ENCODE results near the gene PFDN5.

PFDN5 gene

GRCh38 chr12:53265783-53266182, 29.6 kb upstream of the PFDN5 start:
- Histone ChIP-seq H3K9me3 (ENCODE audit: control insufficient read depth in 1 of 2, low read length in 2 of 2) (no peaks in the 10 kb centered on the region), H3K27me3 (ENCODE audit: control insufficient read depth in 1 of 2, insufficient read depth in 2 of 2, low read length in 2 of 2) (no peaks in the 10 kb centered on the region), H3K36me3 (ENCODE audit: control insufficient read depth in 1 of 2, insufficient read depth in 2 of 2, low read length in 2 of 2) (no peaks in the 10 kb centered on the region), H3K27ac (ENCODE audit: low read depth, low read length) (no peak overlapping the region), H3K4me1 (ENCODE audit: control insufficient read depth in 1 of 2, insufficient read depth in 2 of 2, low read length in 2 of 2) (peaks cover 6 to 8% of the 10 kb centered on the region in 2 donors), H3K4me3 (ENCODE audit: low read depth in 1 of 2, low read length in 2 of 2) (no peak overlapping the region), H3K9ac (ENCODE audit: low read depth in 1 of 2, low read length in 2 of 2) (no peak overlapping the region)

DNA sequence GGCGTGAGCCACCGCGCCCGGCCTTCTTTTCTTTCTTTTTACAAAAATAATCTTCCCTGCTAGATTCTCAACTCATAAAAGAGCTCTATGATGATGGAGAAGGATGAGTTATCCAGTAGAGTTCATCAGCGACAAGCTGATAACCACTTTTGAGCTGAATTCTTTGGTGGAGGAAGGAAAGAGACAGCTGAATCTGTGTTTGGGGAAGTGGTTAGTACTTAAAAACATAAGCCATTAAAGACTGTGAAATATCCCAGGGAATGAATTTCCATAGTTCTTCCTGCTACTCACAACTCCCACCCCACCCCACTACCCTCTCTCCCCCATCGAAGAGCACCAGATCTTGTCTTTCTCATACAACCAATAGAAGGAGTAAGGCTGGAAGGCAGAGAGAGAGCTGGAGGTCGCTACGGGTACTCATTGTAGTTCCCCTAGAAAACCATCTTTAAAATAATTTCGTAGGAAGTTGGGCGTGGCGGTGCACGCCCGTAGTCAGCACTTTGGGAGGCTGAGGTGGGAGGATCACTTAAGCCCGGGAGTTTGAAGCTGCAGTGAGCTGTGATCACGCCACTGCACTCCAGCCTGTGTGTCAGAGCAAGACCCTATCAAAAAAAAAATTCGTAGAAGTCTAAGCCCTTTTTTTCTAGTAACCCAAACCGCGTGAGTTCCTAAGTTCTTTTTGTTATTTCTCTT, 27.9 kb upstream of the PFDN5 start:
- peak overlapping the region; percentile 37 to 77 for H3K9ac ChIP-seq (ENCODE audit: low read depth in 1 of 2, low read length in 2 of 2)
- H3K36me3 ChIP-seq (ENCODE audit: control insufficient read depth in 1 of 2, insufficient read depth in 2 of 2, low read length in 2 of 2) = no peaks in the 10 kb centered on the region
- H3K27me3 ChIP-seq (ENCODE audit: control insufficient read depth in 1 of 2, insufficient read depth in 2 of 2, low read length in 2 of 2) = no peaks in the 10 kb centered on the region
- peak overlapping the region; percentile 76 to 85 for H3K4me3 ChIP-seq (ENCODE audit: low read depth in 1 of 2, low read length in 2 of 2)
- no peak overlapping the region for H3K27ac ChIP-seq (ENCODE audit: low read depth, low read length)
- peaks cover 6 to 8% of the 10 kb centered on the region in 2 donors for H3K4me1 ChIP-seq (ENCODE audit: control insufficient read depth in 1 of 2, insufficient read depth in 2 of 2, low read length in 2 of 2)
- H3K9me3 ChIP-seq (ENCODE audit: control insufficient read depth in 1 of 2, low read length in 2 of 2) = no peaks in the 10 kb centered on the region

DNA sequence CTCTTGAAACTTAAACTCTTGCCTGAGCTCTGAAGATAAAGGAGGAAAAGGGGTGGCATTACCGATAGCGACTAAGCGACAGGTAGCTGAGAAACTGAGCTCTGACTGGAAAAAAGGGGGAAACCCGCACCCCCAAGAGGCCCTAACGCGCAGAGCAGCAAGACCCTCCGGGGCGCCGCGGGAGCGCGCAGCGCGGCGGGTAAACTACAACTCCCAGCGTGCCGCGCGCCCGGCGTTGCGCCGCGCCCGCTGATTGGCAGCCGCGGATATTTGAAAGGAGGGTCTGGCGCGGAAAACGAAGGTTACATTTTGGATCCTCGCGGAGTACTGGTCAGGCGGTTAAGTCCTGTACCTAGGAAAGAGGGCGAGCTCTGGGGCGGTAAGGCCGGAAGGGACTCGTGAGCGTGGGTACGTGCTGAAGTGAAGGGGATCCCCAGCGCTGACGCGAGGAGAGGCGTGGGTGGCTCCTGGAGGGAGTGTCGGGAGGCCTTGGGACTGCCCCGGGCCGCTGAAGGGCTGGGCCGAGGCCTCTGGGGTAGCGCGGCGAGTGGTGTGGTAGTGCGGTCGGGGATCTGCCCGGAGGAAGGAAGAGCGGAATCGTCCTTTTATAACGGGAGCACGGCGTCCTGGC, 27.2 kb upstream of the PFDN5 start, which contains the start of gene ESPL1:
Gene ESPL1 (plus strand): TSS at position 301 of the 631 bp plus-strand sequence. CDS start 468 bp downstream, outside the sequence.
- no peaks in the 10 kb centered on the region for H3K9me3 ChIP-seq (ENCODE audit: control insufficient read depth in 1 of 2, low read length in 2 of 2)
- peak within 1 kb of the TSS; percentile 76 to 85 for H3K4me3 ChIP-seq (ENCODE audit: low read depth in 1 of 2, low read length in 2 of 2)
- H3K4me1 ChIP-seq (ENCODE audit: control insufficient read depth in 1 of 2, insufficient read depth in 2 of 2, low read length in 2 of 2) = peaks cover 6 to 8% of the 10 kb centered on the region in 2 donors
- no peak within 1 kb of the TSS for H3K27ac ChIP-seq (ENCODE audit: low read depth, low read length)
- H3K9ac ChIP-seq (ENCODE audit: low read depth in 1 of 2, low read length in 2 of 2) = peak within 1 kb of the TSS; percentile 37 to 77
- no peaks in the 10 kb centered on the region for H3K36me3 ChIP-seq (ENCODE audit: control insufficient read depth in 1 of 2, insufficient read depth in 2 of 2, low read length in 2 of 2)
- no peaks in the 10 kb centered on the region for H3K27me3 ChIP-seq (ENCODE audit: control insufficient read depth in 1 of 2, insufficient read depth in 2 of 2, low read length in 2 of 2)

GRCh38 chr12:53268630-53269562, 26.4 kb upstream of the PFDN5 start:
- H3K9me3 ChIP-seq (ENCODE audit: control insufficient read depth in 1 of 2, low read length in 2 of 2) = no peaks in the 10 kb centered on the region
- H3K27me3 ChIP-seq (ENCODE audit: control insufficient read depth in 1 of 2, insufficient read depth in 2 of 2, low read length in 2 of 2) = no peaks in the 10 kb centered on the region
- no peak overlapping the region for H3K27ac ChIP-seq (ENCODE audit: low read depth, low read length)
- no peaks in the 10 kb centered on the region for H3K36me3 ChIP-seq (ENCODE audit: control insufficient read depth in 1 of 2, insufficient read depth in 2 of 2, low read length in 2 of 2)
- peaks cover 6 to 8% of the 10 kb centered on the region in 2 donors for H3K4me1 ChIP-seq (ENCODE audit: control insufficient read depth in 1 of 2, insufficient read depth in 2 of 2, low read length in 2 of 2)
- H3K9ac ChIP-seq (ENCODE audit: low read depth in 1 of 2, low read length in 2 of 2) = peak overlapping the region; percentile 37 to 40
- H3K4me3 ChIP-seq (ENCODE audit: low read depth in 1 of 2, low read length in 2 of 2) = peak overlapping the region; percentile 76 to 85

- H3K9me3 ChIP-seq (ENCODE audit: control insufficient read depth in 1 of 2, low read length in 2 of 2) = no peaks in the 10 kb centered on the region
Measured at GRCh38 chr12:53274445-53274844, 20.9 kb upstream of the PFDN5 start.

DNA sequence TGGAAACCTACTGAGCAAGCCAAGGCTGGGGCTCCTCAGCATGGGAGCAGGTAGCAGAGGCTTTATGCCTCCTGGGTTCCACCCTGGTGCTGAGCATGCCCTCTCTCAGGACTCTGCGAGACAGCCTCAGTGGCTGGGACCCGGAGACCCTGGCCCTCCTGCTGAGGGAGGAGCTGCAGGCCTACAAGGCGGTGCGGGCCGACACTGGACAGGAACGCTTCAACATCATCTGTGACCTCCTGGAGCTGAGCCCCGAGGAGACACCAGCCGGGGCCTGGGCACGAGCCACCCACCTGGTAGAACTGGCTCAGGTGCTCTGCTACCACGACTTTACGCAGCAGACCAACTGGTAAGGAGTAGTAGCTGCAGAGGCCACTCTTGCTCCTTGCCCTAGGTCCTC, 18.8 kb upstream of the PFDN5 start:
- peaks cover 2 to 5% of the 10 kb centered on the region in 2 donors for H3K36me3 ChIP-seq (ENCODE audit: control insufficient read depth in 1 of 2, insufficient read depth in 2 of 2, low read length in 2 of 2)

More at GRCh38 chr12:53274445-53274844, 20.9 kb upstream of the PFDN5 start:
- Histone ChIP-seq H3K4me3 (ENCODE audit: low read depth in 1 of 2, low read length in 2 of 2) (no peak overlapping the region), H3K9ac (ENCODE audit: low read depth in 1 of 2, low read length in 2 of 2) (no peak overlapping the region), H3K27me3 (ENCODE audit: control insufficient read depth in 1 of 2, insufficient read depth in 2 of 2, low read length in 2 of 2) (no peaks in the 10 kb centered on the region), H3K27ac (ENCODE audit: low read depth, low read length) (no peak overlapping the region), H3K4me1 (ENCODE audit: control insufficient read depth in 1 of 2, insufficient read depth in 2 of 2, low read length in 2 of 2) (no peaks in the 10 kb centered on the region), H3K36me3 (ENCODE audit: control insufficient read depth in 1 of 2, insufficient read depth in 2 of 2, low read length in 2 of 2) (peaks cover 0 to 2% of the 10 kb centered on the region in 2 donors)

DNA sequence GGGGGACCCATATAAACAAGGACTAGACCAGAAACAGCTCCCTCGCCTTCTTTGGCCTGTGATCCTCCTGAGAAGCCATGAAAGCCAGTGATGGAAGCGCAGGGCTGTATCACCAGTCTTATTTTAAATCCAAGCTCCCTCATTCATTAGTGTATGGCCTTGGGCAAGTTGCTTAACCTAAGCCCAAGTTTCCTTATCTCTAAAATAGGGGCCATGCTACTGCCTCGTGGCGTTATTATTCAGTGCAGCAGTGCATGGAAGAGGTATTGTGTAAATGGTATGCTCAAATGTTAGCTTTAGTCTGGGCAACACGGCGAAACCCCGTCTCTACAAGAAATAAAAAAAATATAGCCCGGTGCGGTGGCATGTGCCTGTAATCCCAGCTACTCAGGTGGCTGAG, 17.4 kb upstream of the PFDN5 start:
- no peak overlapping the region for H3K27ac ChIP-seq (ENCODE audit: low read depth, low read length)

More for the DNA sequence above, 18.8 kb upstream of the PFDN5 start:
- H3K4me3 ChIP-seq (ENCODE audit: low read depth in 1 of 2, low read length in 2 of 2) = no peak overlapping the region
- H3K9ac ChIP-seq (ENCODE audit: low read depth in 1 of 2, low read length in 2 of 2) = no peak overlapping the region
- H3K27ac ChIP-seq (ENCODE audit: low read depth, low read length) = no peak overlapping the region
- no peaks in the 10 kb centered on the region for H3K27me3 ChIP-seq (ENCODE audit: control insufficient read depth in 1 of 2, insufficient read depth in 2 of 2, low read length in 2 of 2)
- no peaks in the 10 kb centered on the region for H3K9me3 ChIP-seq (ENCODE audit: control insufficient read depth in 1 of 2, low read length in 2 of 2)
- no peaks in the 10 kb centered on the region for H3K4me1 ChIP-seq (ENCODE audit: control insufficient read depth in 1 of 2, insufficient read depth in 2 of 2, low read length in 2 of 2)

DNA sequence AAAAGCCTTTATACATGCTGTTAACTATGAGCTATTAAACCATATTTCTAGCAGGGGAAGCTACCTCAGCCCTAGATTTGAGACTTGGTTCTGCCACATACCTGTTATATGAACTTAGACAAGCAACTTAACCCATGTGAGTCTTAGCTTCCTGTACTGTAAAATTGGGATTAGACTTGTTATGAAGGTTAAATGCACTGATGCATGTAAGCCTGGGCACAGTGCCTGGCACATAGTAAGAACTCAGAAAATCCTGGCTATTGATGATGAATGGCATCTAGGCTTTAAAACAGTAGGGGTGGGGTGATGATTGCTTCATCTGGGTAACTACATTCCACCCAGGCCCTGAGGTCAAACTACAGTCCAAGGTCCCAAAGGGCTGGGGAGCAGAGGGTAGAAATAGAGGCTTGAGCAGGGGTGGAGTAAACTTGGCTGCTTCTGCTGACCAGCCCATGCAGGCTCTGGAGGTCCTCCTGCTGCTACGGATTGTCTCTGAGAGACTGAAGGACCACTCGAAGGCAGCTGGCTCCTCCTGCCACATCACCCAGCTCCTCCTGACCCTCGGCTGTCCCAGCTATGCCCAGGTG, 16.0 kb upstream of the PFDN5 start:
- Histone ChIP-seq H3K27ac (ENCODE audit: low read depth, low read length) (no peak overlapping the region), H3K36me3 (ENCODE audit: control insufficient read depth in 1 of 2, insufficient read depth in 2 of 2, low read length in 2 of 2) (peaks cover 9 to 26% of the 10 kb centered on the region in 2 donors), H3K9ac (ENCODE audit: low read depth in 1 of 2, low read length in 2 of 2) (no peak overlapping the region), H3K4me3 (ENCODE audit: low read depth in 1 of 2, low read length in 2 of 2) (peak overlapping the region; percentile 44 to 48), H3K27me3 (ENCODE audit: control insufficient read depth in 1 of 2, insufficient read depth in 2 of 2, low read length in 2 of 2) (no peaks in the 10 kb centered on the region), H3K4me1 (ENCODE audit: control insufficient read depth in 1 of 2, insufficient read depth in 2 of 2, low read length in 2 of 2) (no peaks in the 10 kb centered on the region), H3K9me3 (ENCODE audit: control insufficient read depth in 1 of 2, low read length in 2 of 2) (no peaks in the 10 kb centered on the region)

More for the DNA sequence above, 17.4 kb upstream of the PFDN5 start:
- H3K27me3 ChIP-seq (ENCODE audit: control insufficient read depth in 1 of 2, insufficient read depth in 2 of 2, low read length in 2 of 2) = no peaks in the 10 kb centered on the region
- peaks cover 2 to 16% of the 10 kb centered on the region in 2 donors for H3K36me3 ChIP-seq (ENCODE audit: control insufficient read depth in 1 of 2, insufficient read depth in 2 of 2, low read length in 2 of 2)
- H3K9me3 ChIP-seq (ENCODE audit: control insufficient read depth in 1 of 2, low read length in 2 of 2) = no peaks in the 10 kb centered on the region
- no peak overlapping the region for H3K9ac ChIP-seq (ENCODE audit: low read depth in 1 of 2, low read length in 2 of 2)
- H3K4me3 ChIP-seq (ENCODE audit: low read depth in 1 of 2, low read length in 2 of 2) = no peak overlapping the region
- H3K4me1 ChIP-seq (ENCODE audit: control insufficient read depth in 1 of 2, insufficient read depth in 2 of 2, low read length in 2 of 2) = no peaks in the 10 kb centered on the region

DNA sequence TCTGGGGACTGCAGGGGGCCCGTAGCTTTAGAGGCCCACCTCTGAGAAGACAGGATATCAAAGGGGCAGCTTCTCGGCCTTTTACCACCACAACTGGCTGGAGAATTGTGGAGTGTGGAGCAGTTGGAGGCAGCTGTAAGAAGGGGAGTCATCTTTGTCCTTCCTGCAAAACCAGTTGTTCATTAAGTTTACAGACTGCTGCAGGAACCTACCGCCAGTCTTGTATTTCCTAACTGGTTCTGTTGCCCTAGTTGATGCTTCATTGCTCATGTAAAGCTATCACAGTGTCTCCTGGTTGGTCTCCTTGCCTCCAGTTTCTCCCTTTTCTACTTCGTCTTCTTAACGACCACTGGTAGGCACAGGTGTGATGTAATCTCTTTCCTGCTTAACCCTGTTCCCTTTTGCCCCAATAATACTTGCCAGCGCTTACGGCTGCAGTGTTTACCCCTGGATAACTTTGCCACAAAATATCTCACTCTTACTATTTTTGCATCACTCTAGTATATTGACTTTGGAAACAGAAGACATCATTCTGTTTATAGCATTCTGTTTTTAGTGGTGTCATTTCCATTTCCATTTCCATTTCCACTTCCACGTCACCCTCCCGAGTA, 15.3 kb upstream of the PFDN5 start:
- Histone ChIP-seq H3K9ac (ENCODE audit: low read depth in 1 of 2, low read length in 2 of 2) (no peak overlapping the region), H3K27ac (ENCODE audit: low read depth, low read length) (no peak overlapping the region), H3K27me3 (ENCODE audit: control insufficient read depth in 1 of 2, insufficient read depth in 2 of 2, low read length in 2 of 2) (no peaks in the 10 kb centered on the region), H3K4me1 (ENCODE audit: control insufficient read depth in 1 of 2, insufficient read depth in 2 of 2, low read length in 2 of 2) (no peaks in the 10 kb centered on the region), H3K36me3 (ENCODE audit: control insufficient read depth in 1 of 2, insufficient read depth in 2 of 2, low read length in 2 of 2) (peaks cover 9 to 26% of the 10 kb centered on the region in 2 donors), H3K9me3 (ENCODE audit: control insufficient read depth in 1 of 2, low read length in 2 of 2) (no peaks in the 10 kb centered on the region), H3K4me3 (ENCODE audit: low read depth in 1 of 2, low read length in 2 of 2) (peak overlapping the region; percentile 44 to 48)

All from duodenal mucosa (tissue), 2 donors.